SK-N-MC (cell line): ENCODE data around the gene SLC44A1.

Experiments
- EZH2 ChIP-seq: fragments of 200-600 bp; sonication (generic); IDR thresholded peaks from one replicate; pipeline ENCODE4 v1.6.1; 2017; ENCODE audit warnings: antibody characterized with exemption
- POLR2AphosphoS5 ChIP-seq: IDR thresholded peaks from 2 replicates; pipeline ENCODE4 v1.6.1; 2012; ENCODE audit warnings: mild to moderate bottlenecking, low read depth, low read length, borderline replicate concordance

DNA sequence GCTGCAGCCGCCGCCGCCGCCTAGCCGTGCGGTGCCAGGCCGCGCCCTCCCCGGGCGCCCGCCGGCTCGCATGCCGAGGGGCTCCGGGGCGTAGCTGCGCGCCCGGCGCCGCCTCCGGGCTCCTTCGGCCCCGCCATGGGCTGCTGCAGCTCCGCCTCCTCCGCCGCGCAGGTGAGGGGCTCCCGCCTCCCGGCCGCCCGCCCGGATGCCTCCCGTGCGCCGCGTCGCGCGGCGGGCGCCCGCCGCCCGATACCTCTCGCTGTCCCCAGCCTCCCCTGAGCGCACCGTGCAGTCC is 230 bp downstream of the SLC44A1 start:
- no peak for TF ChIP-seq EZH2
- no peak for TF ChIP-seq POLR2AphosphoS5
